Neuronal stem cell (in vitro differentiated cells): Measurements from ENCODE around the gene COX4I1.

ENCODE experiments used
- DNase-seq: peaks from one replicate; pipeline ENCODE4 v3.0.0-alpha.2; 2013; ENCODE audit warnings: low spot score
- H2AFZ ChIP-seq: one replicate; pipeline ENCODE4 v1.6.1; 2013; ENCODE audit warnings: mild to moderate bottlenecking, low read length, inconsistent platforms
- H2AK5ac ChIP-seq: 2 replicates; pipeline ENCODE4 v1.6.1; 2013; ENCODE audit warnings: low read depth, mild to moderate bottlenecking, inconsistent platforms, low read length, moderate library complexity, mixed read lengths
- H2BK120ac ChIP-seq: 2 replicates; pipeline ENCODE4 v1.6.1; 2013; ENCODE audit warnings: low read depth, mild to moderate bottlenecking, inconsistent platforms, low read length, moderate library complexity, mixed read lengths
- H2BK12ac ChIP-seq: one replicate; pipeline ENCODE4 v1.6.1; 2013; ENCODE audit warnings: low read length, inconsistent platforms
- H2BK15ac ChIP-seq: 2 replicates; pipeline ENCODE4 v1.6.1; 2013; ENCODE audit warnings: mild to moderate bottlenecking, low read length, inconsistent platforms, mixed read lengths
- H2BK5ac ChIP-seq: one replicate; pipeline ENCODE4 v1.6.1; 2013; ENCODE audit warnings: inconsistent platforms, mild to moderate bottlenecking, low read length, moderate library complexity
- H3K14ac ChIP-seq: one replicate; pipeline ENCODE4 v1.6.1; 2013; ENCODE audit warnings: low read length, inconsistent platforms
- H3K18ac ChIP-seq: 2 replicates; pipeline ENCODE4 v1.6.1; 2013; ENCODE audit warnings: low read length, inconsistent platforms
- H3K23ac ChIP-seq: 2 replicates; pipeline ENCODE4 v1.6.1; 2013; ENCODE audit warnings: low read depth, mild to moderate bottlenecking, mixed read lengths, low read length, inconsistent platforms; ENCODE audit not compliant: poor library complexity
- H3K27ac ChIP-seq: replicated peaks from 3 replicates; pipeline ENCODE4 v1.5.1; 2013; ENCODE audit warnings: low read length, inconsistent platforms
- H3K27me3 ChIP-seq, 3 experiments: 2 replicates each; pipeline ENCODE4 v1.6.1; 2013; ENCODE audit warnings: low read length in 3 of 3, mild to moderate bottlenecking in 2 of 3, inconsistent platforms in 1 of 3, low read depth in 1 of 3, mixed read lengths in 1 of 3, moderate library complexity in 1 of 3; ENCODE audit not compliant: control insufficient read depth in 3 of 3, insufficient read depth in 3 of 3
- H3K36me3 ChIP-seq, 2 donors: replicated peaks in 1 of 2; 2 replicates each; pipeline ENCODE4 v1.6.1; 2013; ENCODE audit warnings: low read length in 2 of 2; ENCODE audit not compliant: control insufficient read depth in 2 of 2, insufficient read depth in 2 of 2
- H3K4ac ChIP-seq: 2 replicates; pipeline ENCODE4 v1.6.1; 2013; ENCODE audit warnings: inconsistent platforms, mild to moderate bottlenecking, low read length, moderate library complexity
- H3K4me1 ChIP-seq, 2 donors: 1 replicate in 1 of 2; 2 replicates in 1 of 2; pipeline ENCODE4 v1.6.1; 2013; ENCODE audit warnings: low read length in 2 of 2, low read depth in 1 of 2; ENCODE audit not compliant: control insufficient read depth in 2 of 2, insufficient read depth in 1 of 2
- H3K4me2 ChIP-seq: one replicate; pipeline ENCODE4 v1.6.1; 2013; ENCODE audit warnings: mild to moderate bottlenecking, low read length, inconsistent platforms; ENCODE audit not compliant: insufficient read depth, poor library complexity, severe bottlenecking
- H3K4me3 ChIP-seq, 2 donors: 2 replicates each; pipeline ENCODE4 v1.5.1; 2013; ENCODE audit warnings: low read length in 2 of 2, mild to moderate bottlenecking in 2 of 2, inconsistent platforms in 1 of 2, moderate library complexity in 1 of 2
- H3K79me1 ChIP-seq: one replicate; pipeline ENCODE4 v1.6.1; 2013; ENCODE audit warnings: low read depth, mild to moderate bottlenecking, inconsistent platforms, low read length, moderate library complexity
- H3K9ac ChIP-seq: one replicate; pipeline ENCODE4 v1.6.1; 2013; ENCODE audit warnings: mild to moderate bottlenecking, low read depth, low read length, inconsistent platforms; ENCODE audit not compliant: poor library complexity
- H3K9me3 ChIP-seq, 2 donors: replicated peaks in 1 of 2; 2 replicates each; pipeline versions ENCODE3 to v1.6.1; 2013; ENCODE audit warnings: low read length in 2 of 2, mild to moderate bottlenecking in 2 of 2, inconsistent platforms in 1 of 2, low read depth in 1 of 2, mixed read lengths in 1 of 2, moderate library complexity in 1 of 2; ENCODE audit not compliant: control insufficient read depth in 2 of 2, insufficient read depth in 1 of 2
- H4K8ac ChIP-seq: one replicate; pipeline ENCODE4 v1.6.1; 2013; ENCODE audit warnings: low read depth, mild to moderate bottlenecking, inconsistent platforms, low read length, moderate library complexity
- H4K91ac ChIP-seq: one replicate; pipeline ENCODE4 v1.6.1; 2013; ENCODE audit warnings: low read length, low read depth, mild to moderate bottlenecking, inconsistent platforms; ENCODE audit not compliant: poor library complexity
- WGBS, 2 donors: extraction: QIAGEN DNeasy Blood & Tissue Kit; methylation state at CpG; one replicate each; pipeline ENCODE4 v1.1.7; 2013; ENCODE audit warnings: missing lambda C conversion rate in 2 of 2, mixed read lengths in 1 of 2; ENCODE audit not compliant: insufficient read length in 2 of 2, insufficient replicate concordance in 1 of 2; ENCODE audit errors: extremely low coverage in 2 of 2; 5-methylcytosine and 5-hydroxymethylcytosine counted together

COX4I1 gene

GRCh38 chr16:85796599-85796998 lies 2.9 kb upstream of the COX4I1 start:
- H2BK5ac ChIP-seq: no peak overlapping the region
- no peak overlapping the region for H3K4ac ChIP-seq
- peaks cover 0 to 1% of the 10 kb centered on the region in 2 donors for H3K9me3 ChIP-seq
- peaks cover 21% of the 10 kb centered on the region for H3K79me1 ChIP-seq
- H3K27me3 ChIP-seq: no peaks in the 10 kb centered on the region
- no peak overlapping the region for H2BK12ac ChIP-seq
- H3K36me3 ChIP-seq: peaks cover 26 to 70% of the 10 kb centered on the region in 2 donors
- no peak overlapping the region for H3K23ac ChIP-seq
- DNase-seq: no peak
- H3K4me2 ChIP-seq: no peak overlapping the region
- WGBS, 2 donors: 100% methylated on average over 2 of the region's 7 CpGs; no CpG with 5 or more reads in 1 of the 2 donors
- no peak overlapping the region for H4K91ac ChIP-seq
- H3K14ac ChIP-seq: no peak overlapping the region
- no peak overlapping the region for H2BK15ac ChIP-seq
- no peak overlapping the region for H3K18ac ChIP-seq
- H2AK5ac ChIP-seq: no peak overlapping the region
- H2AFZ ChIP-seq: no peak overlapping the region
- no peak overlapping the region for H3K4me3 ChIP-seq
- H3K27ac ChIP-seq: no peak overlapping the region
- H4K8ac ChIP-seq: no peak overlapping the region
- no peak overlapping the region for H3K9ac ChIP-seq
- H2BK120ac ChIP-seq: no peak overlapping the region
- H3K4me1 ChIP-seq: peaks cover 3 to 7% of the 10 kb centered on the region in 2 donors

GRCh38 chr16:85798283-85798776 lies 1.2 kb upstream of the COX4I1 start:
- Histone ChIP-seq H2AFZ (no peak overlapping the region), H3K4me3 (peak overlapping the region; percentile 91 to 99), H3K4me1 (peaks cover 3 to 7% of the 10 kb centered on the region in 2 donors), H3K36me3 (peaks cover 21 to 70% of the 10 kb centered on the region in 2 donors), H2BK120ac (no peak overlapping the region), H3K27me3 (no peaks in the 10 kb centered on the region), H3K18ac (no peak overlapping the region), H3K4me2 (peak overlapping the region; percentile 85), H3K14ac (no peak overlapping the region), H4K8ac (no peak overlapping the region), H3K79me1 (peaks cover 18% of the 10 kb centered on the region), H4K91ac (no peak overlapping the region), H2BK12ac (no peak overlapping the region), H3K23ac (no peak overlapping the region), H3K9ac (peak overlapping the region; percentile 97), H3K27ac (no peak overlapping the region), H3K4ac (no peak overlapping the region), H2BK15ac (no peak overlapping the region), H3K9me3 (no peaks in the 10 kb centered on the region), H2BK5ac (no peak overlapping the region), H2AK5ac (no peak overlapping the region)
- no peak for DNase-seq
- WGBS, 2 donors: no CpG with 5 or more reads among the region's 17 CpGs

GRCh38 chr16:85798901-85799496 lies 496 bp upstream of the COX4I1 start:
- H3K18ac ChIP-seq: peak overlapping the region; percentile 93
- H3K36me3 ChIP-seq: peaks cover 22 to 71% of the 10 kb centered on the region in 2 donors
- H3K79me1 ChIP-seq: peaks cover 18% of the 10 kb centered on the region
- peak overlapping the region; percentile 85 for H3K4me2 ChIP-seq
- no peak overlapping the region for H4K8ac ChIP-seq
- H3K4me1 ChIP-seq: peaks cover 3 to 7% of the 10 kb centered on the region in 2 donors
- H2AFZ ChIP-seq: peak overlapping the region; percentile 95
- no peaks in the 10 kb centered on the region for H3K9me3 ChIP-seq
- WGBS, 2 donors: no CpG with 5 or more reads among the region's 51 CpGs
- H2BK5ac ChIP-seq: peak overlapping the region; percentile 30
- H3K14ac ChIP-seq: peak overlapping the region; percentile 61
- H3K27ac ChIP-seq: peak overlapping the region; percentile 41
- peak overlapping the region; percentile 91 to 99 for H3K4me3 ChIP-seq
- H3K27me3 ChIP-seq: no peaks in the 10 kb centered on the region
- peak overlapping the region; percentile 56 for H2AK5ac ChIP-seq
- H3K9ac ChIP-seq: peak overlapping the region; percentile 97
- no peak for DNase-seq
- peak overlapping the region; percentile 92 for H2BK120ac ChIP-seq
- H2BK12ac ChIP-seq: no peak overlapping the region
- H2BK15ac ChIP-seq: no peak overlapping the region
- peak overlapping the region; percentile 26 for H3K4ac ChIP-seq
- no peak overlapping the region for H4K91ac ChIP-seq
- peak overlapping the region; percentile 96 for H3K23ac ChIP-seq

- WGBS, 2 donors: no CpG with 5 or more reads among the region's 9 CpGs
- Histone ChIP-seq H3K27me3 (no peaks in the 10 kb centered on the region), H4K8ac (no peak overlapping the region), H3K4me2 (peak overlapping the region; percentile 88), H3K9me3 (no peaks in the 10 kb centered on the region), H3K23ac (no peak overlapping the region), H2BK5ac (peak overlapping the region; percentile 79), H3K18ac (no peak overlapping the region), H3K27ac (no peak overlapping the region), H2AK5ac (no peak overlapping the region), H3K9ac (peak overlapping the region; percentile 97), H3K14ac (peak overlapping the region; percentile 39), H3K4ac (no peak overlapping the region), H2BK120ac (no peak overlapping the region), H4K91ac (no peak overlapping the region), H3K4me3 (peak overlapping the region; percentile 91 to 99), H2AFZ (peak overlapping the region; percentile 95), H3K79me1 (peaks cover 18% of the 10 kb centered on the region), H3K4me1 (peaks cover 3 to 7% of the 10 kb centered on the region in 2 donors), H3K36me3 (peaks cover 30 to 69% of the 10 kb centered on the region in 2 donors), H2BK12ac (no peak overlapping the region), H2BK15ac (no peak overlapping the region)
- no peak for DNase-seq
These were observed 800 bp downstream of the COX4I1 start for GRCh38 chr16:85800321-85800669.
